Parathyroid adenoma (tissue), 2 donors: Measurements from ENCODE around the gene PLPPR3.

ENCODE experiments used
- H2AFZ ChIP-seq: fragments of 300-600 bp; sonication (generic); one replicate; pipeline ENCODE4 v1.7.0; 2017; ENCODE audit warnings: antibody characterized with exemption, mild to moderate bottlenecking
- H3K27ac ChIP-seq: fragments of 300-600 bp; sonication (generic); one replicate; pipeline ENCODE4 v1.7.0; 2017
- H3K27me3 ChIP-seq: fragments of 300-600 bp; sonication (generic); one replicate; pipeline ENCODE4 v1.7.0; 2017; ENCODE audit warnings: low read length; ENCODE audit not compliant: control insufficient read depth, insufficient read depth
- H3K36me3 ChIP-seq: fragments of 300-600 bp; sonication (generic); one replicate; pipeline ENCODE4 v1.7.0; 2017; ENCODE audit warnings: low read length; ENCODE audit not compliant: control insufficient read depth, insufficient read depth
- H3K4me1 ChIP-seq: fragments of 300-600 bp; sonication (generic); one replicate; pipeline ENCODE4 v1.7.0; 2017; ENCODE audit warnings: control low read depth
- H3K4me2 ChIP-seq: fragments of 300-600 bp; sonication (generic); one replicate; pipeline ENCODE4 v1.7.0; 2017; ENCODE audit warnings: low read length
- H3K4me3 ChIP-seq: fragments of 300-600 bp; sonication (generic); one replicate; pipeline ENCODE4 v1.7.0; 2017; ENCODE audit warnings: low read depth, low read length
- H3K79me2 ChIP-seq: fragments of 300-600 bp; sonication (generic); one replicate; pipeline ENCODE4 v1.7.0; 2017; ENCODE audit warnings: control low read depth
- H3K9ac ChIP-seq: fragments of 300-600 bp; sonication (generic); one replicate; pipeline ENCODE4 v1.7.0; 2017; ENCODE audit warnings: mild to moderate bottlenecking
- H3K9me3 ChIP-seq: fragments of 300-600 bp; sonication (generic); one replicate; pipeline ENCODE4 v1.7.0; 2017; ENCODE audit warnings: low read length; ENCODE audit not compliant: control insufficient read depth
- CTCF ChIP-seq: fragments of 300-600 bp; sonication (generic); IDR thresholded peaks from one replicate; pipeline ENCODE4 v1.7.0; 2017; ENCODE audit warnings: antibody characterized with exemption, mild to moderate bottlenecking
- donor health status: primary hyperparathyroidism.

PLPPR3 gene

GRCh38 chr19:834216-834615 is 12.5 kb upstream of the PLPPR3 start:
- H3K27me3 ChIP-seq = no peaks in the 10 kb centered on the region
- no peak for TF ChIP-seq CTCF

GRCh38 chr19:831407-832369 is 9.9 kb upstream of the PLPPR3 start:
- H3K9ac ChIP-seq = no peak overlapping the region
- no peaks in the 10 kb centered on the region for H3K4me1 ChIP-seq
- H3K4me2 ChIP-seq = no peak overlapping the region
- H2AFZ ChIP-seq = no peak overlapping the region
- no peak overlapping the region for H3K27ac ChIP-seq
- no peaks in the 10 kb centered on the region for H3K9me3 ChIP-seq
- no peaks in the 10 kb centered on the region for H3K36me3 ChIP-seq
- H3K27me3 ChIP-seq = no peaks in the 10 kb centered on the region
- H3K79me2 ChIP-seq = no peaks in the 10 kb centered on the region
- no peak for TF ChIP-seq CTCF
- no peak overlapping the region for H3K4me3 ChIP-seq

More at GRCh38 chr19:834216-834615, 12.5 kb upstream of the PLPPR3 start:
- Histone ChIP-seq H3K79me2 (no peaks in the 10 kb centered on the region), H3K4me1 (no peaks in the 10 kb centered on the region), H3K27ac (no peak overlapping the region), H3K9me3 (no peaks in the 10 kb centered on the region), H3K36me3 (no peaks in the 10 kb centered on the region), H2AFZ (no peak overlapping the region), H3K9ac (no peak overlapping the region), H3K4me2 (no peak overlapping the region), H3K4me3 (no peak overlapping the region)

GRCh38 chr19:829129-829758 is 7.5 kb upstream of the PLPPR3 start:
- no peak overlapping the region for H3K4me3 ChIP-seq
- no peaks in the 10 kb centered on the region for H3K79me2 ChIP-seq
- no peak overlapping the region for H3K4me2 ChIP-seq
- H3K9ac ChIP-seq = no peak overlapping the region
- H2AFZ ChIP-seq = no peak overlapping the region
- no peaks in the 10 kb centered on the region for H3K36me3 ChIP-seq
- no peaks in the 10 kb centered on the region for H3K9me3 ChIP-seq
- TF ChIP-seq CTCF = no peak
- no peak overlapping the region for H3K27ac ChIP-seq
- H3K27me3 ChIP-seq = no peaks in the 10 kb centered on the region
- H3K4me1 ChIP-seq = no peaks in the 10 kb centered on the region

GRCh38 chr19:827710-828321 is 6.1 kb upstream of the PLPPR3 start, which contains the start of gene AZU1:
Gene AZU1 (plus strand): TSS chr19:827837. CDS start chr19:827847, 10 bp downstream.
- Histone ChIP-seq H3K4me3 (no peak within 1 kb of the TSS), H3K4me2 (no peak within 1 kb of the TSS), H3K27ac (no peak within 1 kb of the TSS), H2AFZ (no peak within 1 kb of the TSS), H3K9ac (no peak within 1 kb of the TSS), H3K27me3 (no peaks in the 10 kb centered on the region), H3K4me1 (no peaks in the 10 kb centered on the region), H3K79me2 (no peaks in the 10 kb centered on the region), H3K9me3 (no peaks in the 10 kb centered on the region), H3K36me3 (no peaks in the 10 kb centered on the region)
- TF ChIP-seq CTCF = no peak
